Ovary (tissue), 9 donors: ENCODE data around the gene RYK. TPM values are rescaled to one million over a fixed set of nuclear protein-coding genes. Genes with fewer than 3 reads are reported as not detected.
"Not testable (repeated sequence)": the region's sequence is repeated elsewhere in the genome, so short reads cannot be mapped to it uniquely, and the experiment has no call there.

ENCODE experiments used
- DNase-seq, 5 donors: peaks; one replicate each; pipeline ENCODE4 v3.0.0-alpha.2; 2019 to 2020
- H3K27ac ChIP-seq, 2 donors: fragments of 200-600 bp; one replicate each; pipeline versions ENCODE4 v1.5.1 to v1.8.0; 2019 to 2022
- H3K27me3 ChIP-seq: fragments of 200-600 bp; one replicate; pipeline ENCODE4 v1.8.0; 2022
- H3K36me3 ChIP-seq: fragments of 200-600 bp; sonication (generic); one replicate; pipeline ENCODE4 v1.5.1; 2019
- H3K4me1 ChIP-seq: one replicate; pipeline ENCODE4 v1.8.1; 2013; ENCODE audit warnings: mild to moderate bottlenecking, moderate library complexity; ENCODE audit not compliant: insufficient read depth
- H3K4me3 ChIP-seq: fragments of 200-600 bp; sonication (generic); one replicate; pipeline ENCODE4 v1.5.1; 2017
- H3K9me3 ChIP-seq, 2 donors: fragments of 200-600 bp in 1 of 2; sonication (generic) in 1 of 2; one replicate each; pipeline versions ENCODE4 v1.5.1 to v1.8.1; 2013 to 2019; ENCODE audit warnings: mild to moderate bottlenecking in 1 of 2, moderate library complexity in 1 of 2
- CTCF ChIP-seq, 3 donors: fragments of 450-650 bp in 2 of 3; fragments of 200-600 bp in 1 of 3; IDR thresholded peaks; one replicate each; pipeline versions ENCODE4 v1.5.1 to v1.8.0; 2016 to 2022; ENCODE audit warnings: antibody characterized with exemption in 3 of 3, mild to moderate bottlenecking in 1 of 3
- EP300 ChIP-seq: sonication (generic); formaldehyde crosslinking; IDR thresholded peaks from one replicate; pipeline ENCODE4 v1.6.1; 2017; ENCODE audit warnings: antibody characterized with exemption
- POLR2A ChIP-seq: fragments of 450-650 bp; IDR thresholded peaks from one replicate; pipeline ENCODE4 v1.6.1; 2017; ENCODE audit warnings: antibody characterized with exemption, mild to moderate bottlenecking, moderate library complexity
- WGBS, 3 donors: extraction: QIAGEN DNeasy Blood & Tissue Kit in 1 of 3; methylation state at CpG; one replicate each; pipeline versions ENCODE4 v1.1.5 to v1.1.7; 2013 to 2017; 5-methylcytosine and 5-hydroxymethylcytosine counted together
- intact Hi-C, 4 donors: fragments of 100-400 bp; cut with DNase I; formaldehyde crosslinking; loops; one replicate each; pipeline versions ENCODE4 v1.11.0 to v1.15.1; 2022 to 2023
- polyA plus RNA-seq, 2 donors: library from polyadenylated mRNA; stranded (reverse); fragments of 200-250 nt in 1 of 2; fragments of 350-450 nt in 1 of 2; fragmentation: Illumina TruSeq in 1 of 2; extraction: RNeasy Lipid Tissue Mini Kit (QIAGEN cat#74804) in 1 of 2; gene quantifications; one replicate each; pipeline ENCODE4 v1.2.3, GENCODE V29; 2013 to 2014
- total RNA-seq, 7 donors: library from RNA; depleted of rRNA in 2 of 7; stranded (reverse); fragments of >200 nt in 2 of 7; fragmentation: NEBNext Ultra II Directional in 3 of 7; extraction: Animal tissue kit (Norgen Biotek cat#: 25700) in 3 of 7; gene quantifications; one replicate each; pipeline versions ENCODE4 v1.1.0 to v1.2.4, GENCODE V29; 2016 to 2023
- donor health status: DM: no; HTN: no; CAD: no; lungs with moderate emphysema.
- donor health status: DM: no; HTN: no; CAD: no.
- donor health status: Bipolar disorder and iron deficiency.
- donor health status: DM: yes; HTN: yes; CAD: no.
- donor health status: DM: no; HTN: no; CAD: no.
- donor health status: DM: yes; HTN: yes; CAD: no.

RYK gene
- total and polyA plus RNA-seq, 9 donors: 78.1 to 171 (median 120) TPM

GRCh38 chr3:134229038-134229437 is 21.6 kb downstream of the RYK start:
- Histone ChIP-seq H3K36me3 (no peaks in the 10 kb centered on the region), H3K4me1 (peaks cover 20% of the 10 kb centered on the region), H3K27me3 (no peaks in the 10 kb centered on the region), H3K9me3 (no peaks in the 10 kb centered on the region), H3K4me3 (no peak overlapping the region), H3K27ac (no peak overlapping the region)
- intact Hi-C loops: no loop called here
- WGBS, 3 donors: 31 to 47% (median 41%) methylated on average over 8 of the region's 8 CpGs
- TF ChIP-seq EP300 (no peak), CTCF (IDR thresholded peaks at IDR 0.05) (no peak), POLR2A (no peak)
- DNase-seq: no peak

GRCh38 chr3:134228479-134228878 is 22.2 kb downstream of the RYK start:
- 56 to 81% (median 71%) methylated on average over 2 of the region's 2 CpGs for WGBS, 3 donors
- H3K36me3 ChIP-seq: no peaks in the 10 kb centered on the region
- no peak overlapping the region for H3K27ac ChIP-seq
- no peak for TF ChIP-seq EP300
- TF ChIP-seq POLR2A: no peak
- no peak overlapping the region for H3K4me3 ChIP-seq
- intact Hi-C loops: no loop called here
- DNase-seq: no peak
- H3K4me1 ChIP-seq: peaks cover 21% of the 10 kb centered on the region
- H3K9me3 ChIP-seq: no peaks in the 10 kb centered on the region
- no peaks in the 10 kb centered on the region for H3K27me3 ChIP-seq

GRCh38 chr3:134228035-134228434 is 22.6 kb downstream of the RYK start:
- Histone ChIP-seq H3K27ac (no peak overlapping the region), H3K36me3 (no peaks in the 10 kb centered on the region), H3K9me3 (no peaks in the 10 kb centered on the region), H3K27me3 (no peaks in the 10 kb centered on the region), H3K4me1 (peaks cover 21% of the 10 kb centered on the region), H3K4me3 (no peak overlapping the region)
- 34 to 52% (median 42%) methylated on average over 6 of the region's 6 CpGs for WGBS, 3 donors
- intact Hi-C loops: no loop called here
- TF ChIP-seq POLR2A: no peak
- TF ChIP-seq CTCF (IDR thresholded peaks at IDR 0.05): no peak
- TF ChIP-seq EP300: no peak
- no peak for DNase-seq

- H3K9me3 ChIP-seq, DNase-seq, H3K27ac ChIP-seq, H3K27me3 ChIP-seq, H3K4me3 ChIP-seq, H3K36me3 ChIP-seq, intact Hi-C loops: not testable (repeated sequence)
- 82 to 98% (median 85%) methylated on average over 1 of the region's 1 CpG for WGBS, 3 donors
- peaks cover 12% of the 10 kb centered on the region for H3K4me1 ChIP-seq
These were observed 25.9 kb downstream of the RYK start for GRCh38 chr3:134224796-134225156.

GRCh38 chr3:134222835-134223234 is 27.8 kb downstream of the RYK start:
- Histone ChIP-seq H3K27me3 (no peaks in the 10 kb centered on the region), H3K36me3 (no peaks in the 10 kb centered on the region), H3K4me1 (peaks cover 9% of the 10 kb centered on the region), H3K4me3 (no peak overlapping the region), H3K27ac (no peak overlapping the region), H3K9me3 (no peaks in the 10 kb centered on the region)
- WGBS, 3 donors: 7 to 25% (median 16%) methylated on average over 2 of the region's 2 CpGs
- TF ChIP-seq EP300 (no peak), CTCF (IDR thresholded peaks at IDR 0.05) (no peak), POLR2A (no peak)
- intact Hi-C loops: no loop called here
- DNase-seq: peak in 1 of 5 donors; percentile 56
